Measurements from ENCODE around the gene PTPRA.
"Not testable (repeated sequence)": the region's sequence is repeated elsewhere in the genome, so short reads cannot be mapped to it uniquely, and the experiment has no call there.

Gene PTPRA

DNA sequence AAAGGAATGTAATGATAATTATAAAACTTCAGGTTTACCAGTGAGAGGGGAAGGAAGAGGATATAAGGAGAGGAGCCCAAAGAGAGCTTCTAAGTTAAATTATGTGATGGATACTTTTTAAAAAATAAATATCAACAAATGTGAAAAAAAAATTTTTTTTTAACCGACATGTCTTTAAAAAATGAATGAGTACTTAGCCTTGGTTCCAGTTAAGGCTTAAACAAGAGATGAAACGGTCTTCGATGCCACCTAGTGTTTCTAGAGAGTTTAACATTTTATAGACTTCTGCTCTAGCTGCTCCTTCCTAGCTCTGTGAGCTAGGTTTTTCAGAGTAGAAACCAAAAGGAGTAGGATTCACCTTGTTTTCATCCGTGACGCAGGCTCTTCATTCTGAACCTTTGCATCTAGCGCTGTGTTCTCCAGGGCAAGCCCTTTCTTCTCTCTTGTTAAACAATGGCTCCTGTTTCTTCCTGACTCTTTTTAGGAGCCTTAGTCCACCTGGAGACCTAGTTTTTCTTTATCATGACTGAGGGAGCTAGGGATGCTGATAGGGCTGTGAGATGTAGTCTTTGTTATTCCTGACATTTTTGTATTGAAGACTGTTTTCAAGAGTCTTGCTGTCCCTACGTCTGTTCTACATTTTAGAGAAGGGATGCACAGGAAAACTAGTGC, 127.7 kb downstream of the PTPRA start:
- no peak for DNase-seq (ENCODE audit: low read depth in 2 of 2)

DNA sequence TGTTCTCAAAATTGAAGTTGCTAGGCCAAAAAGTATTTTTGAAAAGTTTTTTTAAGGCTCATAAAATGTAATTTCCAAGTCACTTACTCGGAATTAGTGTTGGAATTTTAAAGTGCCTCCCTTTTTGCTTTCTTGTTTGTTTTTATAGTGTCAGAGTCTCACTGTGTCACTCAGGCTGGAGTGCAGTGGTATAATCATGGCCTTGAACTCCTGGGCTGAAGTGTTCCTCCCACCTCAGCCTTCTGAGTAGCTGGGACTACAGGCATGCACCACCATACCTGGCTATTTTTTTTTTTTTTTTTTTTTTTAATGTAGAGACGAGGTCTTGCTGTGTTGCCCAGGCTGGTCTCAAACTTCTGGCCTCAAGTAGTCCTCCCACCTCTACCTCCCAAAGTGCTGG, 130.1 kb downstream of the PTPRA start:
- DNase-seq (ENCODE audit: low read depth in 2 of 2), result no peak

DNA sequence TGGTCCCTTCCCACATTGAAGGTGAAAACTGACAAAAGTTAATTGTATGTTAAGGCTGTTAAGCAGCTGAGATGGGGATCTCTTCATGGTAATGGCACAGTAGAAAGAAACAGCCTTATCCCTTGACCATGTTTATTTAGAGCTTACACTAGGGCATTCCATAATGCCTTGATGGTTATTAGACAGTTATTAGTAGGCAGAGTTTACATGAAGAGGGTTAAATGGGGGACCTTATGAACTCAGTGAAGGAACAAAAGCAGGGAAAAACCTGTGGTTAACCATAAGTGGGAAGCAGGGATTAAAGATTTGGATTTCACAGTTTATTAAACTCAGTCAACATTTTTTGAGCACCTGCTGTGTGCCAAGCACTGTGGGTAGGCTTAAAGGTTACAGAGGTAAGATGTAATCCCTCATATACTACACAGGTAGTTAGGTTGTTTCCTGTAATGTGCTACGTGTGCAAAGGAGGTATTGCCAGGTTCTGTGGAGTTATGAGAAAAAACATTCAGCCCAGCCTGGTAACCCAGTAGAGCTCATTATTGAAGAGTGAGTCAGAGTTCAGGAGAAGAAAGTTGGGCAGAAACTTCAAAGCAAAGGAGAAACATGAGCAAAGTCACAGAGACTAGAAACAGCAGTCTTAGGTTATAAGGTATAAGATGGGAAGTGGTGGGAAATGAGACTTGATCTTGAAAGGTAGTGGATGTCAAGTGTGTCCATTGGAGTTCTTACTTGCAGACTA, 137.9 kb downstream of the PTPRA start:
- no peak for DNase-seq (ENCODE audit: low read depth in 2 of 2)

DNA sequence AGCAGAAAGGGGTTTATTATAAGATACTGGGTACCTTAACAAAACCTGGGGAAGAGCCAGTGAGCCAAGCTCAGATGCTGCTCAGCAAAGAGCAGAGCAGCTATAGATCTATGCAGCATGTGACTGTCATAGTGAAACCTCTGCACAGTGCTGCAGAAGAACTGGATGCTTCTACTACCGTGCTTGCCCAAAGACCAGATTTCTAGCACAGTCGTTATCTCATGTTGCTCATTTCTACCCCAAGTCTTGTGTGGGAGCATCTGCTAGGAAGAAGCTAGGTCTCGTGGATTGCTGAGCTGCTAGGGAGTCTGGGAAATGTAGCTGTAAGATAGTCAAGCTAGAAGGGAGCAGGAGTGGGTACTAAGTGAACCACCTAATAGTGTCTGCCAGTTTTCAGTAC, 138.5 kb downstream of the PTPRA start:
- no peak for DNase-seq (ENCODE audit: low read depth in 2 of 2)

DNA sequence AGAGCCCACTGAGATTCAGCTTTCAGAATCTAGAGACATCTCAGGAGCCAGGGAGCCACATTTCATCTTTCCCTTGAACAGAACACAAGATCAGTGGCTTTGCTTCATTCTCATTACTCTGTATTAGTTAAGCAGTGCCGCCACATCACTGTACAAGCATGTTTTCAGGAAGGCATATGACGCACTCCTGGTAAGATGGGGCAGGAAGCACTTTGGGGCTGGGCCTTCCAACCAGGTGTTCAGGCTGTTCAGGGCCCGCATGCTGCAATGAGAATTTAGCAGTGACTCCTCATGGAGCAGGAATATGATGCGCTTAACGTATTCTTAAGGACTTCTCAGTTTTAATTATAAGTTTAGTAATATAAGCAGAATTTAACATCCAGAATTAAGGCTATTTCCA, 140.5 kb downstream of the PTPRA start:
- no peak for DNase-seq (ENCODE audit: low read depth in 2 of 2)

DNA sequence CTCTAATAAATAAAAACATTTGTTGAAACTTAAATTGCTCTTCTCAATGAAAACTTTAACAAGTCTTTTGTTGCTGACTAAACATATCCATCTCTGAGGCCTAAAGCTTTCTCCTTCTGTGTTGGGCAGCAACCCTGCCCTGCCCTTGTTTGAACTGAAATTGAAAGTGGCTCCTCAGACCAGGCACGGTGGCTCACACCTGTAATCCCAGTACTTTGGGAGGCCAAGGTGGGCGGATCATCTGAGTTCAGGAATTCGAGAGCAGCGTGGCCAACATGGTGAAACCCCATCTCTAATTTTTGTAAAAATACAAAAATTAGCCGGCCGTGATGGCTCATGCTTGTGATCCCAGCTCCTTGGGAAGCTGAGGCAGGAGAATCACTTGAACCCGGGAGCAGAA, 140.9 kb downstream of the PTPRA start:
- no peak for DNase-seq (ENCODE audit: low read depth in 2 of 2)

DNA sequence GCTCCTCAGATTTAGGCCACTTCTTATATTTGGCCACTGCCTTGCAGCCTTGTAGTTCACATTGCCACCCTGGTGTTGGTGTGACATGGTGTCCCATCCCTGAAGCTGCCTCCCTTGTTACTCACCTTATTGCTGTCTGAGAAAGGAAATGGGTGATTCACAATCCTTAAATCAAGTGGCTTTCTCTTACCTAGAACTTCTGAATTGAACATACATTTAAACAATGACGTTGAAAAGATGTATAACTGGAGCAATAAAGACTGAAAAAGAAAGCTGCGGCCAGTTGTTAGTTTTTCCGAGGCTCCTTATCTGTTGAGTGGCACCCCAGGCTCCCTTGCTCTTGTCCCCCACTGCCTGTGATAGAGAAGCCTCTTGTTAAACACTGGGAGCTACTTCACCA, 141.4 kb downstream of the PTPRA start:
- no peak for DNase-seq (ENCODE audit: low read depth in 2 of 2)

DNA sequence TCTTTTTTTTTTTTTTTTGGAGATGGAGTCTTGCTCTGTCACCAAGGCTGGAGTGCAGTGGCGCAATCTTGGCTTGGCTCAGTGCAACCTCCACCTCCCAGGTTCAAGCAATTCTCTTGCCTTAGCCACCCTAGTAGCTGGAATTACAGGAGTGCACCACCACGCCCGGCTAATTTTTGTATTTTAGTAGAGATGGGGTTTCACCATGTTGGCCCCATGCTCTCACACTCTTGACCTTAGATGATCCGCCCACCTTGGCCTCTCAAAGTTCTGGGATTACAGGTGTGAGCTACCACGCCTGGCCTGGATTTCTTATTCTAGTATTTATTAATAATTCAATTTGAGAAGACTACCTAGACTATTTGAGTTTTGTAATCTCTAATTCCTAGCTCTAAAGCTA, 142.0 kb downstream of the PTPRA start:
- DNase-seq (ENCODE audit: low read depth in 2 of 2), result not testable (repeated sequence)

DNA sequence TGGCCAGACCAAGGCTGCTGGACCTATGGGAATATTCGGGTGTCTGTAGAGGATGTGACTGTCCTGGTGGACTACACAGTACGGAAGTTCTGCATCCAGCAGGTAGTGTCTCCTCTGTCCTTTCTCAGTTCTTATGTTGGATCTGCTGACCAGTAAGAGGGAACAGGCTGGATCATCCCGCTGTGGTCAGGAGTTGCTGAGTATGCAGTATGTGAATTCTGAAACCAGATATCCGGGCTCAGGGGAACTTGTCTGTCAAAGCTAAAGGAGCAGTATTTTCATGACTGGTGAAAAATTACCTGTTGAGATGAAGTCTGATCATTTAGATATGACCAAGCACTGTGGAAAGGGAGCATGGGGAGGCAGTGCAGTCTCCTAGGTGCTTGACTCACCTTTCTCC, 148.0 kb downstream of the PTPRA start:
- no peak for DNase-seq (ENCODE audit: low read depth in 2 of 2)

DNA sequence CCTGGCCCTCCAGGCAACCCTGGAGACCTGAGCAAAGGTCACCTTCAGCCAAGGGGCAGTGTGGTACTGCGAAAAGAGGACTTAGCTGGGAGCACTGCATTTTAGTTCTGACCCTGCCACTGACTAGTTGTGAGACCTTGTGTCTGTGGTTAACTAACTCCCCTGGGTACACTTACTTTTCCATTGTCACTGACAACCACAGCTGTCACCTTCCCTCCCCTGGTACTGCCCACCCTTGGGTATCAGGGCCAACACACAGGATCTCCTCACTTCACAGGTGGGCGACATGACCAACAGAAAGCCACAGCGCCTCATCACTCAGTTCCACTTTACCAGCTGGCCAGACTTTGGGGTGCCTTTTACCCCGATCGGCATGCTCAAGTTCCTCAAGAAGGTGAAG, 148.5 kb downstream of the PTPRA start:
- no peak for DNase-seq (ENCODE audit: low read depth in 2 of 2)

DNA sequence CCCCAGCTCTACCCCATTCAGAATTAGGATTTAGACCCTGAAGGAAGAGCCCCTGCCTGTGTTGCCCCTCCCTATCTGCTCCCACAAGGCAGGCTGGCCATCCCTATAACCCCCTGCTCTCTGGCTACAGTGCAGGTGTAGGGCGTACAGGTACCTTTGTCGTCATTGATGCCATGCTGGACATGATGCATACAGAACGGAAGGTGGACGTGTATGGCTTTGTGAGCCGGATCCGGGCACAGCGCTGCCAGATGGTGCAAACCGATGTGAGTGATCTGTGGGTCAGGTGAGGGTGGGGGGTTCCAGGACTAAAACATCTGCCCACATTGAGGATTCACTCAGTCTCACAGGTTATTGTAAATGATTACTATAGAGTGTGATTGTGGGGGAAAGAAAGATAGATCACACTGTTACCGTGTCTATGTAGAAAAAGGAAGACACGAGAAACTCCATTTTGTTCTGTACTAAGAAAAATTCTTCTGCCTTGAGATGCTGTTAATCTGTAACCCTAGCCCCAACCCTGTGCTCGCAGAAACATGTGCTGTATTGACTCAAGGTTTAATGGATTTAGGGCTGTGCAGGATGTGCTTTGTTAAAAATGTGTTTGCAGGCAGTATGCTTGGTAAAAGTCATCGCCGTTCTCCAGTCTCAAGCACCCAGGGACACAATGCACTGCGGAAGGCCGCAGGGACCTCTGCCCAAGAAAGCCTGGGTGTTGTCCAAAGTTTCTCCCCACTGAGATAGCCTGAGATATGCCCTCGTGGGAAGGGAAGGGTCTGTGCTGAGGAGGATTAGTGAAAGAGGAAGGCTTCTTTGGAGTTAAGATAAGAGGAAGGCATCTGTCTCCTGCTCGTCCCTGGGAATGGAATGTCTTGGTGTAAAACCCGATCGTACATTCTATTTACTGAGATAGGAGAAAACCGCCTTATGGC, 149.5 kb downstream of the PTPRA start:
- DNase-seq (ENCODE audit: low read depth in 2 of 2), result not testable (repeated sequence)

DNA sequence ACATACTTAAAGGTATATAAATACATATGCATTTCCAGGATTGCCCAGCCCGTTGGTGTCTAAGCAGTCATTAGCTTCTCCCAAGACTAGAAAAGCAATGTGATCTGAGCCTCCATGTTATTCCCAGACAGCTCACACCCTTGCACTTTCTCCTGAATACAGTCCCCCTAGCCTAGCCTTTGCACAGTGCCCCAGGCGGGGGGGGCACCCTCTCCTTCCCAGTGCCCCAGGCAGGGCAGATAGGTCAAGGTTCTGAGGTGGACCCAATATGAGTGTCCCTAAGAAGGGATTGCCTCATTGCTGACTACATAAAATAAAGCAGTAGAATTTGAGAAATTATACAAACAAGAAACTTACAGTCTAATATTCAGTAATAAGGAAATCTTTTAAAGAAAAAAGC, 154.7 kb downstream of the PTPRA start:
- no peak for DNase-seq (ENCODE audit: low read depth in 2 of 2)

DNA sequence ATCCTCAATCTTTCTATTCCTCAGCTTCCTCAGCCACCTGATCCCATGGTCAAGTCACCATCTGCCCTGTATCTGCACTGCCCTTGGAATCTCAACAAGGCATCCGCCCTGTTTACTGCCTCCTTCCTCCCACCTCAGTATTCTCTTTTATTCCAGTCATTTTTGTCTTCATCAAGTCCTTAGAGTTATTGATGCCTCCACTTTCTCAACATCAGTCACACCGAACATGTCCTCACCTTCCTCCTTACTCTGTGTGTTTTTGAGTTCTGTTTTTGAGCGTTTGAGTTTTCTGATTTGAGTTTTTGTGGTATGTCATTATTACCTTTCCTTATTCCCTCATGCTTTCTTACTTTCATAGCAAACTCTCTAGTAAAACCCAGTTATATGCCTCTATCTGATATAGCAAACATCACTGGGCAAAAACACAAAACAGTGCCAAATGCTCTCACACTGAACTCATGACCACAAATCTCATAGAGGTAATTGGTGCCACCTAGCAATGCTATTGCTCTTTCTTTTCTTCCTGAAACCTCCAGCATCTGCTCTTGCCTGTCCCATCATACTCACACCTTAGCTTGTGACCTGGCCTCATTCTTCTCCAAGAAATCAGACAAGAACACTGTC, 158.4 kb downstream of the PTPRA start:
- DNase-seq (ENCODE audit: low read depth in 2 of 2), result no peak

DNA sequence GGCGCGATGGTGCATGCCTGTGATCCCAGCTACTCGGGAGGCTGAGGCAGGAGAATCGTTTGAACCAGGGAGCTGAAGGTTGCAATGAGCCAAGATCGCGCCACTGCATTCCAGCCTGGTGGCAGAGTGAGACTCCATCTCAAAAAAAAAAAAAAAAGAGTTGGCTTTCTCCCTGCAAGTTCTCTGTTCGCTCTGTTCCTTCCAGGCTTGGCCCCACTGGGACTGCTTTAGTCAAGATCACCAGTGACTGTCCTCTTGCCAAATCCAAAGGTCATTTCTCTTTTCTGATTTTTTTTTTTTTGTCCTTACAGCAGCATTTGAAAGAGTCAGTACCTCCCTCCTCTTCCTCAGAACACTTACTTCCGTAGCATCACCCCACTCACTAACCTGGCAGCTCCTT, 159.3 kb downstream of the PTPRA start:
- no peak for DNase-seq (ENCODE audit: low read depth in 2 of 2)

DNA sequence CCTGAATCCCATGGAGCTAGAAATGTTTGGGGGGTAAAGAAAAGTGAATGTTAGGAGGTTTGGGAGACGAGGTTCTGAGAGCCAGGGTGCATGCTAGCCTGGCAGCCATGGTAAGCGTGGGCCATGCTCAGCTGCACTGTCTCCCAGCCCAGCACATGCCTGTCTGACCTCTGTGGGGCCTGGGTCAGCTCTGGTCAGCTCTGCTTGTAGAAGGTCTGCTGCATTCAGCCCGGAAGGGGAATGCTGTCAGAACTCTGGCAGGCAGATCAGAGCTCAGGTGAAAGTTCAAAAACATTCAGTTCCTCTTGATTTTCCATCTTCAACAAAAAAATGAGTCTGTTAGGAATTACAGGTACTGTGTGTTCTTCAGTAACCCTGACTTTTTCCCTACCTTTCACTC, 164.4 kb downstream of the PTPRA start:
- no peak for DNase-seq (ENCODE audit: low read depth in 2 of 2)

DNA sequence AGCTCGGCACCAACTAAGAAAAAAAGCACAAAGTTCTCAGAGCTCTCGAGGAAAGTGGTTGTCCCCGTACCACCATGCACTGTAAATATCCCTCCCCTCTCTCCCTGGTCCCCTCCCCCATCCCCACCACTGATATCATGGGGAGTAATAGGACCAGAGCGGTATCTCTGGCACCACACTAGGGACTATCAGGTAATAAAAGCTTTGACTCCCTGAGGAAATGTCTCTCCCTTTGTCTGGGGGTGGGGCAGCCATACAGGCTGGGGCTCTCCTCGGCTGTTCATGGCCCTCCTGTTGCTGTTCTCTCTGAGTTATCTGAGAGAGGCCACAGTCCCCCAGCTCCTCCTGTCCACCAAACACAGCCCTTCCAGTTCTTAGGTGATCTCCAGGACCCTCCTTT, 165.2 kb downstream of the PTPRA start:
- DNase-seq (ENCODE audit: low read depth in 2 of 2), result no peak

DNA sequence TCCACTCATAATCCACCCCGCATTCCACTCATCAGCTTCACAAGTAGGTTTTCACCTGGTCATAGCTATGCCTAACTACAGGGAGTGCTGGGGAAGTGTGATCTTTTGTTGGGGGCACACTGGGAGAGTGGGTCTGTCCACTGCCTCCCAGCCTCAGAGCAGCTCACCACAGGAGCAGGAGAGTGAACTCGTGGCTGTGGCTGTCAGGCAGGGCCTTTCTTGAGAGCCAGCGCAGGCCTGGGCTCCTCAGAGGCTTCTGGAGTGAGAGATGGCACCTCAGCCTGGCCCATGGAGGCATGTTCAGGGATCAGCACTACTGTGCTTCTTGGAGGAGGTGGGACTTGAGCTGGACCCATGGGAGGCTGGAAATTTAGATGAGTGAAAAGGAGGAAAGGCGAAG, 166.1 kb downstream of the PTPRA start:
- DNase-seq (ENCODE audit: low read depth in 2 of 2), result no peak

DNA sequence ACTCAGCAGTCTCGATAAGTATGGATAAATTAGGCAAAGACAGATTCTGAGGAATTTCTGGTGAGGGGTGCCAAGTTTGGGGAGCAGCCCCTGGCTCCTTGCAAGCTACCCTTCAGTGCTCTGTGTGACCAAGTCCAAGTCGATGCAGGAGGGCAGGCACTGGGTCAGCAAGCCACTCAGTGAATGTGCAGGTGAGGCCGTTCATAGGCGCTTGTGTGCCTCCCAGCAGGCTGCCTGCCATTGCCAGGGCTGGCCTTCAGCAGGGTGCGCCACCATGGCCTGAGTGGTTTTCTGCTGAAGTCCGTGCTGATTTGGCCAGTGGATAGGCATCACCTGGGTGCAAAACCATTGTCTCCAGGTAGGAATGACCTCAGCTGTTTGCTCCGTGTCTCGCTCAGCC, 166.8 kb downstream of the PTPRA start:
- no peak for DNase-seq (ENCODE audit: low read depth in 2 of 2)

DNA sequence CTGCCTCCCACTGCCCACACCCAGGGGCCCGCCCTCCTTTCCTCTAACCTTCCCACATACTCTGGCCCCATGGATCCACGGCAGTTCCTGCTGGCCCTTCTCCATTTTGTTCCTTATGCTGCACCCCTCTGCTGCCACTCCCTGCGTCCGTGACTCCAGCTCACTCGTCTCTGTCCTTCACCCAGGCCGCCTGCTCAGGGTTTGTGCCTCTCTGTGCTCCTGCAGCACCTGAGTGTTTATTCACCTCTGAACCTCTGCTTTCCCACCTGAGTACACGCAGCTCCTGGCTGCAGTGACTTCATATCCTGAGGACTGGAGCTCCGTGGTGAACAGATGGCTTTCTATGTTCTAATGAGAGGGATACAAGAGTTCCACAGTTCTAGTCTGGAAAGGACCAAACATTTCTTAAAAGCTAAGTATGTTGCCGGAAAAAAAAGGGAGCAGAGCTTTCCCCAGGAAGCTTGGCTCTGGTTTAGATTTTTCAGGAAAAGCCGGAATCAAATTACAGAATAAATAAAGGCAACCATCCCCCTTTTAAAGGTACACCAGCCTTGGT, 168.7 kb downstream of the PTPRA start:
- no peak for DNase-seq (ENCODE audit: low read depth in 2 of 2)

DNA sequence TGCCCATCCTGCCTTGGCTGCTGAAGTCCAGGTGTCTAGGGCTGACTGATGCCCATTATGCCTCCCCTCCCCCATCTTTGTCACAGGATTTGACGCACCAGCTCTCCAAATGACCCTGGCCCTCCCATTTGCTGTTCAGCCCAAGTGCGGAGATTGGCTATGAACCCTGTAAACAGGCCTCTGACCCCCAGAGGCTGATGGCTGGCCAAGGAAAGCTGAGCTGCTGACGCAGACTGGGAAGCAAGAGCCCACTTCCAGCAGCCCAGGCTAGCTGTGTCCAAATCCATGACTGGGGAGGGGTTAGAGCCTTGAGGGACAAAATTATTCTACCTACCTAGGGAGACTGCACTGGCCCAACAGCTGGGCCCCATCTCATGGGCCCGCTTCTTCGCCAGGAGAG, 169.3 kb downstream of the PTPRA start:
- no peak for DNase-seq (ENCODE audit: low read depth in 2 of 2)

DNA sequence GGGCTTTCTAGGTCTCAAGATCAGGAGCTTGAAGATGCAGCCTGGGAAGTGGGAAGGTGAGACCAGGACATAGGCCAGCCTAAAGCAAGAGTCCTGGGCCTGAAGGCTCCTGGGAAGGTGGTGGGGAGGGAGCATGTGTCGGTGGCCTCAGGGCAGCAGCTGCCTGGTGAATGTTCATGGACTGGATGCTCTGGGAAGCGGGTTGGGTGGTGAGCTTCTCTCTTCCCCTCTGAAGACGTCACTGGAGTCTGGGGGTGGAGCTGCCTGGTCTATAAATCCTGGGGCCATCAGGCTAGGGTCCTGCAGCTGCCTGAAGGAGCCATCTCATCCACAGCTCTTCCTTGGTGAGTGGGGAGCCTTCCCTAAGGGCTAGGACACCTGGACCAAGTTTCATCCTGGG, 170.0 kb downstream of the PTPRA start, which contains the start of gene GNRH2:
TSS of gene GNRH2 (plus strand) at position 301 of the 400 bp plus-strand sequence. CDS start 793 bp downstream, outside the sequence.
- no peak for DNase-seq (ENCODE audit: low read depth in 2 of 2)

Measured in stimulated activated CD8-positive, alpha-beta memory T cell treated with anti-CD3 and anti-CD28 coated beads, Interleukin-2, amount 100 ng/mL, for 1 hour (primary cell).